Glutamatergic neuron (in vitro differentiated cells): ENCODE measurements around the gene UPK1A. TPM values are rescaled to one million over a fixed set of nuclear protein-coding genes. Genes with fewer than 3 reads are reported as not detected.

Source experiments
- DNase-seq: peaks from one replicate; pipeline ENCODE4 v3.0.0; 2022
- H3K27ac Mint-ChIP-seq: one replicate; pipeline ENCODE4 v1.8.0; 2020; ENCODE audit warnings: mild to moderate bottlenecking, mixed read lengths, inconsistent platforms; ENCODE audit not compliant: unreplicated experiment
- H3K27me3 Mint-ChIP-seq: one replicate; pipeline ENCODE4 v1.8.0; 2020; ENCODE audit warnings: mild to moderate bottlenecking, moderate library complexity, mixed read lengths, inconsistent platforms; ENCODE audit not compliant: unreplicated experiment
- H3K36me3 Mint-ChIP-seq: one replicate; pipeline ENCODE4 v1.8.0; 2020; ENCODE audit warnings: mild to moderate bottlenecking, mixed read lengths, inconsistent platforms; ENCODE audit not compliant: unreplicated experiment
- H3K4me1 Mint-ChIP-seq: one replicate; pipeline ENCODE4 v1.8.0; 2020; ENCODE audit warnings: mild to moderate bottlenecking, low read depth, mixed read lengths, inconsistent platforms; ENCODE audit not compliant: unreplicated experiment
- H3K4me3 Mint-ChIP-seq: one replicate; pipeline ENCODE4 v1.8.0; 2020; ENCODE audit warnings: mild to moderate bottlenecking, mixed read lengths, inconsistent platforms; ENCODE audit not compliant: unreplicated experiment
- H3K9me3 Mint-ChIP-seq: one replicate; pipeline ENCODE4 v1.8.0; 2020; ENCODE audit warnings: mild to moderate bottlenecking, moderate library complexity, mixed read lengths, inconsistent platforms; ENCODE audit not compliant: unreplicated experiment
- total RNA-seq: library from RNA; stranded (reverse); fragmentation: NEBNext Ultra II Directional; extraction: Animal tissue kit (Norgen Biotek cat#: 25700); gene quantifications from one replicate; pipeline ENCODE4 v1.2.1, GENCODE V29; 2021; ENCODE audit not compliant: unreplicated experiment
- TF ChIP-seq, protein P1 (sequence below): fragments of 200-600 bp; sonication (generic); IDR thresholded peaks from one replicate; pipeline ENCODE4 v1.5.0; 2021; ENCODE audit not compliant: partially characterized antibody, unreplicated experiment

Gene UPK1A
- total RNA-seq, 1 donor from 2014 or later, result not detected

DNA sequence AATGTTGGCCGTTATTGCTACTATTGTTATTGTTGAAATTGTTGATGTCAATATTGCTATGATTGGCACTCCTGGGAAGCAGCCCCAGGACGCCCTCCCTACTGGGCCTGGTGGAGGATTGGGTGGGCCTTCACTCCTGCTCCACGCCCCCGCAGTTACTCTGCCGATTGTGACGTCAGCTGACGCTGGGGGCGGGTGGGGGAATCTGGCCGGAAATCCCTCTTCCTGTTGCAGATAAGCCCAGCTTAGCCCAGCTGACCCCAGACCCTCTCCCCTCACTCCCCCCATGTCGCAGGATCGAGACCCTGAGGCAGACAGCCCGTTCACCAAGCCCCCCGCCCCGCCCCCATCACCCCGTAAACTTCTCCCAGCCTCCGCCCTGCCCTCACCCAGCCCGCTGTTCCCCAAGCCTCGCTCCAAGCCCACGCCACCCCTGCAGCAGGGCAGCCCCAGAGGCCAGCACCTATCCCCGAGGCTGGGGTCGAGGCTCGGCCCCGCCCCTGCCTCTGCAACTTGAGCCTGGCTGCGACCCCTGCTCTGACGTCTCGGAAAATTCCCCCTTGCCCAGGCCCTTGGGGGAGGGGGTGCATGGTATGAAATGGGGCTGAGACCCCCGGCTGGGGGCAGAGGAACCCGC, 24.7 kb upstream of the UPK1A start, which contains the start of gene ETV2:
Gene ETV2, plus strand, starts transcription at position 231 of the 637 bp plus-strand sequence. CDS start 716 bp downstream, outside the sequence.
- H3K27ac Mint-ChIP-seq, result no peak within 1 kb of the TSS

DNA sequence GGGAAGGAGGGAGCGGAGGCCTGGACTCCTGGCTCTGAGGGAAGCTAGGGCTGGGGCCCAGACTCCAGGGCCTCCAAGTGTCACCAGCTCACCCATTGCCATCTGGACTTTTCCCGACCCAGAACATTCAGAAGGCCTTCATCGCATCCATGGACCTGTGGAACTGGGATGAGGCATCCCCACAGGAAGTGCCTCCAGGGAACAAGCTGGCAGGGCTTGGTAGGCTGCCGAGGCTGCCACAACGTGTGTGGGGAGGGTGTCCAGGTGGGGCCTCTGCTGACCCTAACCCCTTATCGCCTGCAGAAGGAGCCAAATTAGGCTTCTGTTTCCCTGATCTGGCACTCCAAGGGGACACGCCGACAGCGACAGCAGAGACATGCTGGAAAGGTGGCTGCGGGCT, 24.0 kb upstream of the UPK1A start:
- H3K9me3 Mint-ChIP-seq, result peaks cover 2% of the 10 kb centered on the region
- TF ChIP-seq, protein P1, sequence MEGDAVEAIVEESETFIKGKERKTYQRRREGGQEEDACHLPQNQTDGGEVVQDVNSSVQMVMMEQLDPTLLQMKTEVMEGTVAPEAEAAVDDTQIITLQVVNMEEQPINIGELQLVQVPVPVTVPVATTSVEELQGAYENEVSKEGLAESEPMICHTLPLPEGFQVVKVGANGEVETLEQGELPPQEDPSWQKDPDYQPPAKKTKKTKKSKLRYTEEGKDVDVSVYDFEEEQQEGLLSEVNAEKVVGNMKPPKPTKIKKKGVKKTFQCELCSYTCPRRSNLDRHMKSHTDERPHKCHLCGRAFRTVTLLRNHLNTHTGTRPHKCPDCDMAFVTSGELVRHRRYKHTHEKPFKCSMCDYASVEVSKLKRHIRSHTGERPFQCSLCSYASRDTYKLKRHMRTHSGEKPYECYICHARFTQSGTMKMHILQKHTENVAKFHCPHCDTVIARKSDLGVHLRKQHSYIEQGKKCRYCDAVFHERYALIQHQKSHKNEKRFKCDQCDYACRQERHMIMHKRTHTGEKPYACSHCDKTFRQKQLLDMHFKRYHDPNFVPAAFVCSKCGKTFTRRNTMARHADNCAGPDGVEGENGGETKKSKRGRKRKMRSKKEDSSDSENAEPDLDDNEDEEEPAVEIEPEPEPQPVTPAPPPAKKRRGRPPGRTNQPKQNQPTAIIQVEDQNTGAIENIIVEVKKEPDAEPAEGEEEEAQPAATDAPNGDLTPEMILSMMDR, result no peak

More for the DNA sequence above, 24.7 kb upstream of the UPK1A start, which contains the start of gene ETV2:
- Mint-ChIP-seq H3K9me3 (peaks cover 2% of the 10 kb centered on the region), H3K4me3 (no peak within 1 kb of the TSS), H3K36me3 (no peaks in the 10 kb centered on the region), H3K27me3 (peaks cover 6% of the 10 kb centered on the region), H3K4me1 (peaks cover 7% of the 10 kb centered on the region)
- TF ChIP-seq, protein P1, result no peak
- no peak for DNase-seq

DNA sequence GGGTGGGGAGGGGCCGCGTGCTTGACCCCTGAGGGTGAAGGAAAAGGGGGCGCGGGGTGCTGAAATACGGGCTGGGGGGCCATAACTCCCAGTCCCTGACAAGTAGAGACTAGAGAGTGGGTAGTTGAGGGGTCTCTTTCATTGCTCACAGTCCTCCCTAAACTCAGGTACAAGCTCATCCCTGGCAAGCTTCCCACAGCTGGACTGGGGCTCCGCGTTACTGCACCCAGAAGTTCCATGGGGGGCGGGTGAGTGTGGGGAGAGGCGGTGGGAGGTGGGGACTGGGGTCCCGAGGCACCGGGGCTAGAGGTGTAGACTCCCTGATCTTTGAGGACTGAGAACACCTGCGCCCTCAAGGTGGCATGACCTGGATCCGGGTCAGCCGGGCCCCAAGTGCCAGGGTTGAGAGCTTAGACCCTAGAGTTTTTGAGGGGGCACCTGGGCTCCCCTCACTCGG, 23.5 kb upstream of the UPK1A start:
- Mint-ChIP-seq H3K36me3 (no peaks in the 10 kb centered on the region), H3K9me3 (peaks cover 2% of the 10 kb centered on the region), H3K27ac (no peak overlapping the region), H3K4me1 (peaks cover 7% of the 10 kb centered on the region), H3K4me3 (peak overlapping the region; percentile 5), H3K27me3 (peaks cover 6% of the 10 kb centered on the region)
- DNase-seq, result no peak
- TF ChIP-seq, protein P1, result no peak

More for the DNA sequence above, 24.0 kb upstream of the UPK1A start:
- H3K27me3 Mint-ChIP-seq, result peaks cover 6% of the 10 kb centered on the region
- no peak overlapping the region for H3K4me3 Mint-ChIP-seq
- DNase-seq, result no peak
- H3K27ac Mint-ChIP-seq, result no peak overlapping the region
- no peaks in the 10 kb centered on the region for H3K36me3 Mint-ChIP-seq
- peaks cover 7% of the 10 kb centered on the region for H3K4me1 Mint-ChIP-seq

DNA sequence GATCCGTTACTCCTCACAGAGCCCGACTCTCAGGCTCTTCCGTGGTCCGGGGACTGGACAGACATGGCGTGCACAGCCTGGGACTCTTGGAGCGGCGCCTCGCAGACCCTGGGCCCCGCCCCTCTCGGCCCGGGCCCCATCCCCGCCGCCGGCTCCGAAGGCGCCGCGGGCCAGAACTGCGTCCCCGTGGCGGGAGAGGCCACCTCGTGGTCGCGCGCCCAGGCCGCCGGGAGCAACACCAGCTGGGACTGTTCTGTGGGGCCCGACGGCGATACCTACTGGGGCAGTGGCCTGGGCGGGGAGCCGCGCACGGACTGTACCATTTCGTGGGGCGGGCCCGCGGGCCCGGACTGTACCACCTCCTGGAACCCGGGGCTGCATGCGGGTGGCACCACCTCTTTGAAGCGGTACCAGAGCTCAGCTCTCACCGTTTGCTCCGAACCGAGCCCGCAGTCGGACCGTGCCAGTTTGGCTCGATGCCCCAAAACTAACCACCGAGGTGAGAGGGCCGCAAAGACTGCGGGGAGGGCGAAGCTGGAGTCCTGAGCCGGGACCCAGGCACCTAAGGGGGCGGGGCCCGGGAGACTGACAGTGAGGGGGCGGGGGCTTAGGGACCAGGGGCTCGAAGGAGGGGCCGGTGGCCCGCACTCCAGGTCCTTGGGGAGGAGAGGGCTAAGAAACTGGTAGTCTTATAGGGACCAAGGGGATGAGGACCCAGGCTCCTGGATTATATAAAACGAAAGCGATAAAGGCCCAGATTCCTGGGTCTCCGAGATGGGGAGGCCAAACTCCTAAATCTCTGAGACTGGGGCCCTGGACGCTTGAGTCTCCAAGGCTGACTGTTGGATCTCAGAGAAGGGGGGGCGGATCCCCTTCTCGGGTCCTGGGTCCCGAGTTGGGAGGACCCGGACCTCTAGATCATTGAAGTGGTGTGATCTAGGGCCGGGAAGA, 22.8 kb upstream of the UPK1A start:
- Mint-ChIP-seq H3K4me3 (peak overlapping the region; percentile 88), H3K36me3 (no peaks in the 10 kb centered on the region), H3K9me3 (peaks cover 2% of the 10 kb centered on the region), H3K27ac (no peak overlapping the region), H3K4me1 (peaks cover 7% of the 10 kb centered on the region), H3K27me3 (peaks cover 8% of the 10 kb centered on the region)
- DNase-seq, result peak; percentile 76
- TF ChIP-seq, protein P1, result no peak
